GM12878 (cell line): ENCODE results near the gene RCN2.

ENCODE experiments used
- EP300 ChIP-seq, 2 experiments: fragments of 150-350 bp in 1 of 2; IDR thresholded peaks; 2 replicates each; pipeline ENCODE4 v1.6.1; 2011 to 2012; ENCODE audit warnings: low read depth in 2 of 2, low read length in 2 of 2, borderline replicate concordance in 1 of 2, improper control_type of control experiment in 1 of 2, inconsistent platforms in 1 of 2; ENCODE audit not compliant: control insufficient read depth in 1 of 2
- MXI1 ChIP-seq: fragments of 150-350 bp; IDR thresholded peaks from 2 replicates; pipeline ENCODE4 v1.6.1; 2011; ENCODE audit warnings: low read depth, mild to moderate bottlenecking, inconsistent platforms, low read length, improper control_type of control experiment
- PML ChIP-seq: IDR thresholded peaks from 2 replicates; pipeline ENCODE4 v1.6.1; 2012; ENCODE audit warnings: low read length, inconsistent platforms
- POLR2AphosphoS5 ChIP-seq: IDR thresholded peaks from 2 replicates; pipeline ENCODE4 v1.6.1; 2011; ENCODE audit warnings: mild to moderate bottlenecking, low read length, inconsistent platforms
- RFX5 ChIP-seq: IDR thresholded peaks from 2 replicates; pipeline ENCODE4 v1.6.1; 2011; ENCODE audit warnings: low read depth, low read length, improper control_type of control experiment
- TF ChIP-seq, protein P1 (sequence below), 3 experiments: IDR thresholded peaks in 2 of 3; conservative IDR thresholded peaks in 1 of 3; 2 replicates each; pipeline ENCODE4 v1.5.1; 2011; ENCODE audit warnings: low read depth in 3 of 3, low read length in 3 of 3, mild to moderate bottlenecking in 3 of 3, control low read depth in 2 of 3, moderate library complexity in 2 of 3, inconsistent platforms in 1 of 3, mixed read lengths in 1 of 3; ENCODE audit not compliant: control insufficient read depth in 2 of 3, insufficient read depth in 1 of 3; ENCODE audit errors: extremely low read depth in 1 of 3
- TF ChIP-seq, protein P2 (sequence below): IDR thresholded peaks from 2 replicates; pipeline ENCODE4 v1.6.1; 2012; ENCODE audit warnings: mild to moderate bottlenecking, low read depth, low read length

DNA sequence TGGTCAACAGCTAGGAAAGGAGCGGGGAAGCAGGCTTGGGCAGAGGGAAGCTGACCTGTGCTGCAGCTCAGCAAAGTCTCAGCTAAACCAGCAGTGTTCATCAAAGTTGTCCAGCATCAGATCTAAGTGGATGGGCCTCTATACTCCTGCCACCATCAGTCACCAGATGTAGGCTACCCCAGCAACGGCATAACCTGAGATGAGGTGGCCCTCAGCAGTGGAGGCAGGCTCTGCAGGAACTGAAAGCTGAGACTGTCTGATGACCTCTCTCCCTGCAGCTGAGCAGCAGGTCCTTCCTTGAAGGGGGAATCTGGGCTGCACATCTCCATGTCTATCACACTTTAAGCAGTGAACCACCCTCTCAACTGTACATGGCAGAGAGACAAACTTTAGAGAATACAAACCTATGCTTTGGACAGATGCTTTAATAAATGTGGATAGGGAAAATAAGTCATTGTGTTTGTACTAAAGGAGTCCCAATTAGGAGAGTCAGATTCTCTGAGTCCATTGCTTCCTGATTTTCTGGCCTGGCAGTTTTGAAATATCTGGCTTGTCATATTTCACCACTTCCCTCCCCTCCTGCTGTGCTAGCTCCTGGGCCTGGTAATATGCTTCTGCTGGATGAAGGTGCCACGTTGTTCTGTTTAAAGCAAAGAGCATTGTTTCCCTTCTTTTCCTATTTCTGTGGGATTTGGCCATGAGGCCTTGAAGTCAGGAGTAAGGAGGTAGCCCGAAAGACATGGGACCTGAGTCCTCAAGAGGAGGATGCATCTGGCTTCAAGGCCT is 52.2 kb downstream of the RCN2 start:
- TF ChIP-seq, protein P1, sequence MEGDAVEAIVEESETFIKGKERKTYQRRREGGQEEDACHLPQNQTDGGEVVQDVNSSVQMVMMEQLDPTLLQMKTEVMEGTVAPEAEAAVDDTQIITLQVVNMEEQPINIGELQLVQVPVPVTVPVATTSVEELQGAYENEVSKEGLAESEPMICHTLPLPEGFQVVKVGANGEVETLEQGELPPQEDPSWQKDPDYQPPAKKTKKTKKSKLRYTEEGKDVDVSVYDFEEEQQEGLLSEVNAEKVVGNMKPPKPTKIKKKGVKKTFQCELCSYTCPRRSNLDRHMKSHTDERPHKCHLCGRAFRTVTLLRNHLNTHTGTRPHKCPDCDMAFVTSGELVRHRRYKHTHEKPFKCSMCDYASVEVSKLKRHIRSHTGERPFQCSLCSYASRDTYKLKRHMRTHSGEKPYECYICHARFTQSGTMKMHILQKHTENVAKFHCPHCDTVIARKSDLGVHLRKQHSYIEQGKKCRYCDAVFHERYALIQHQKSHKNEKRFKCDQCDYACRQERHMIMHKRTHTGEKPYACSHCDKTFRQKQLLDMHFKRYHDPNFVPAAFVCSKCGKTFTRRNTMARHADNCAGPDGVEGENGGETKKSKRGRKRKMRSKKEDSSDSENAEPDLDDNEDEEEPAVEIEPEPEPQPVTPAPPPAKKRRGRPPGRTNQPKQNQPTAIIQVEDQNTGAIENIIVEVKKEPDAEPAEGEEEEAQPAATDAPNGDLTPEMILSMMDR (IDR thresholded peaks at IDR 0.05 in 2 of 3, conservative IDR thresholded peaks at IDR 0.05 in 1 of 3; ENCODE audit: control insufficient read depth in 2 of 3, extremely low read depth in 1 of 3, insufficient read depth in 1 of 3, low read depth in 3 of 3, low read length in 3 of 3): no peak
- TF ChIP-seq POLR2AphosphoS5: no peak
- TF ChIP-seq PML: no peak
- no peak for TF ChIP-seq MXI1
- no peak for TF ChIP-seq RFX5
- TF ChIP-seq, protein P2, sequence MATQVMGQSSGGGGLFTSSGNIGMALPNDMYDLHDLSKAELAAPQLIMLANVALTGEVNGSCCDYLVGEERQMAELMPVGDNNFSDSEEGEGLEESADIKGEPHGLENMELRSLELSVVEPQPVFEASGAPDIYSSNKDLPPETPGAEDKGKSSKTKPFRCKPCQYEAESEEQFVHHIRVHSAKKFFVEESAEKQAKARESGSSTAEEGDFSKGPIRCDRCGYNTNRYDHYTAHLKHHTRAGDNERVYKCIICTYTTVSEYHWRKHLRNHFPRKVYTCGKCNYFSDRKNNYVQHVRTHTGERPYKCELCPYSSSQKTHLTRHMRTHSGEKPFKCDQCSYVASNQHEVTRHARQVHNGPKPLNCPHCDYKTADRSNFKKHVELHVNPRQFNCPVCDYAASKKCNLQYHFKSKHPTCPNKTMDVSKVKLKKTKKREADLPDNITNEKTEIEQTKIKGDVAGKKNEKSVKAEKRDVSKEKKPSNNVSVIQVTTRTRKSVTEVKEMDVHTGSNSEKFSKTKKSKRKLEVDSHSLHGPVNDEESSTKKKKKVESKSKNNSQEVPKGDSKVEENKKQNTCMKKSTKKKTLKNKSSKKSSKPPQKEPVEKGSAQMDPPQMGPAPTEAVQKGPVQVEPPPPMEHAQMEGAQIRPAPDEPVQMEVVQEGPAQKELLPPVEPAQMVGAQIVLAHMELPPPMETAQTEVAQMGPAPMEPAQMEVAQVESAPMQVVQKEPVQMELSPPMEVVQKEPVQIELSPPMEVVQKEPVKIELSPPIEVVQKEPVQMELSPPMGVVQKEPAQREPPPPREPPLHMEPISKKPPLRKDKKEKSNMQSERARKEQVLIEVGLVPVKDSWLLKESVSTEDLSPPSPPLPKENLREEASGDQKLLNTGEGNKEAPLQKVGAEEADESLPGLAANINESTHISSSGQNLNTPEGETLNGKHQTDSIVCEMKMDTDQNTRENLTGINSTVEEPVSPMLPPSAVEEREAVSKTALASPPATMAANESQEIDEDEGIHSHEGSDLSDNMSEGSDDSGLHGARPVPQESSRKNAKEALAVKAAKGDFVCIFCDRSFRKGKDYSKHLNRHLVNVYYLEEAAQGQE: no peak
- no peak for TF ChIP-seq EP300 (IDR thresholded peaks at IDR 0.05; ENCODE audit: borderline replicate concordance in 1 of 2, control insufficient read depth in 1 of 2, low read depth in 2 of 2, low read length in 2 of 2)
